DND-41 (cell line): ENCODE measurements around the gene MGAT4B.

ENCODE experiments used
- CTCF ChIP-seq: IDR thresholded peaks from 2 replicates; pipeline ENCODE4 v1.5.1; 2012; ENCODE audit warnings: borderline replicate concordance, low read length, moderate library complexity, mild to moderate bottlenecking; ENCODE audit not compliant: poor library complexity, severe bottlenecking; ENCODE audit errors: extremely low read depth
- EZH2 ChIP-seq: IDR thresholded peaks from 3 replicates; pipeline ENCODE4 v1.6.1; 2012; ENCODE audit warnings: borderline replicate concordance, low read depth, mild to moderate bottlenecking, moderate library complexity, low read length, inconsistent platforms; ENCODE audit not compliant: severe bottlenecking

- TF ChIP-seq CTCF: no peak
- TF ChIP-seq EZH2: no peak
Observed at GRCh38 chr5:179802950-179803562, 3.6 kb downstream of the MGAT4B start.
